ENCODE results near the gene TMEM25.
A peak's percentile ranks its signal among the peaks of the same experiment; 100 is the strongest.

Gene TMEM25

DNA sequence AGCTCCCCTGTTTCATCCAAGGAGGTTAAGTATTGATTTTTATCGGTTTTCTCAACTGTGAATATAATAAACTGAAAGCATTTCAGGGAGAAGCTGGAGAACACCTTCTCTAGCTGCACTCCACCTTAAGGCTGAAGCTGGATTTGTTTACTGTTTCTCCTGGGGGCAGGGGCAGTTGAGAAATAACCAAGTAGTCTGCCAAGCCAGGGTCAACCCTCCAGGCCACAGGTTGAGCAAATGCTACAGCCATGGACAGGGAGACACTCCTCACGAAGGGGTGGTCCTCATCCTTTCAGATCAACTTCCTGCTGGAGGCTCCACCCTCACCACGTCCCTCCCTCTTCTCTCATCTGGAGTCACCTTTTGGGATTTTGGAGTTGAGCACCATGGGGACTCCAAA is 3.9 kb upstream of the TMEM25 start, which contains the start of gene TTC36:
Gene TTC36, plus strand, starts transcription at position 366 of the 400 bp plus-strand sequence. Its CDS starts 21 bp downstream, at position 387.
- TF ChIP-seq, protein P1, sequence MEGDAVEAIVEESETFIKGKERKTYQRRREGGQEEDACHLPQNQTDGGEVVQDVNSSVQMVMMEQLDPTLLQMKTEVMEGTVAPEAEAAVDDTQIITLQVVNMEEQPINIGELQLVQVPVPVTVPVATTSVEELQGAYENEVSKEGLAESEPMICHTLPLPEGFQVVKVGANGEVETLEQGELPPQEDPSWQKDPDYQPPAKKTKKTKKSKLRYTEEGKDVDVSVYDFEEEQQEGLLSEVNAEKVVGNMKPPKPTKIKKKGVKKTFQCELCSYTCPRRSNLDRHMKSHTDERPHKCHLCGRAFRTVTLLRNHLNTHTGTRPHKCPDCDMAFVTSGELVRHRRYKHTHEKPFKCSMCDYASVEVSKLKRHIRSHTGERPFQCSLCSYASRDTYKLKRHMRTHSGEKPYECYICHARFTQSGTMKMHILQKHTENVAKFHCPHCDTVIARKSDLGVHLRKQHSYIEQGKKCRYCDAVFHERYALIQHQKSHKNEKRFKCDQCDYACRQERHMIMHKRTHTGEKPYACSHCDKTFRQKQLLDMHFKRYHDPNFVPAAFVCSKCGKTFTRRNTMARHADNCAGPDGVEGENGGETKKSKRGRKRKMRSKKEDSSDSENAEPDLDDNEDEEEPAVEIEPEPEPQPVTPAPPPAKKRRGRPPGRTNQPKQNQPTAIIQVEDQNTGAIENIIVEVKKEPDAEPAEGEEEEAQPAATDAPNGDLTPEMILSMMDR (IDR thresholded peaks at IDR 0.05; ENCODE audit: low read depth, low read length) = no peak
- no peak for TF ChIP-seq EZH2phosphoT487 (IDR thresholded peaks at IDR 0.05; ENCODE audit: low read depth)
- H3K79me2 ChIP-seq (ENCODE audit: low read length) = no peaks in the 10 kb centered on the region
- H3K9ac ChIP-seq (ENCODE audit: low read length) = no peak within 1 kb of the TSS
- H3K4me2 ChIP-seq (ENCODE audit: low read length) = no peak within 1 kb of the TSS
- H3K4me1 ChIP-seq (ENCODE audit: low read length) = peaks cover 12% of the 10 kb centered on the region
- peaks cover 27% of the 10 kb centered on the region for H3K36me3 ChIP-seq (replicated peaks; ENCODE audit: low read depth, low read length)
- H3K4me3 ChIP-seq (ENCODE audit: low read length) = no peak within 1 kb of the TSS
- no peak within 1 kb of the TSS for H3K27ac ChIP-seq (ENCODE audit: low read length)
- H2AFZ ChIP-seq (ENCODE audit: low read depth, low read length) = no peak within 1 kb of the TSS
- H3K27me3 ChIP-seq (ENCODE audit: low read depth, low read length) = no peaks in the 10 kb centered on the region
- H3K9me3 ChIP-seq (ENCODE audit: insufficient read depth, low read length) = no peaks in the 10 kb centered on the region
- no peaks in the 10 kb centered on the region for H4K20me1 ChIP-seq (ENCODE audit: insufficient read depth, low read length)

DNA sequence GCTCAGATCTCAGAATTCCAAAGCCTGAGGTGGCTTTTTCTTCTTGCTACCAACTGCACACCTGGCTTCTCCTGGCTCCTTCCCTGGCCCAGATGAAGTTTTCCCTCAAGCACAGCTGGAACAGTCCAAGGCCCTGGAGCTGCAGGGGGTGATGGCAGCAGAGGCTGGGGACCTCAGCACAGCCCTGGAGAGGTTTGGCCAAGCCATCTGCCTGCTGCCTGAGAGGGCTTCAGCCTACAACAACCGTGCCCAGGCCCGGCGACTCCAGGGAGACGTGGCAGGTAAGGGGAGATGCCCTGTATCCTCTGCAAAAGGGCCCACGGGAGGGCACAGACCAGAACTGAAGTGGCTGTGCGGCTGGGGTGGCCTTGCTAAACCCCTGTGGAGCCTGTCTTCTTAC is 2.5 kb upstream of the TMEM25 start:
- no peaks in the 10 kb centered on the region for H4K20me1 ChIP-seq (ENCODE audit: insufficient read depth, low read length)
- H3K9ac ChIP-seq (ENCODE audit: low read length) = no peak overlapping the region
- H3K36me3 ChIP-seq (replicated peaks; ENCODE audit: low read depth, low read length) = peaks cover 16% of the 10 kb centered on the region
- H2AFZ ChIP-seq (ENCODE audit: low read depth, low read length) = no peak overlapping the region
- no peak overlapping the region for H3K4me3 ChIP-seq (ENCODE audit: low read length)
- no peak overlapping the region for H3K4me2 ChIP-seq (ENCODE audit: low read length)
- H3K27me3 ChIP-seq (ENCODE audit: low read depth, low read length) = no peaks in the 10 kb centered on the region
- TF ChIP-seq EZH2phosphoT487 (IDR thresholded peaks at IDR 0.05; ENCODE audit: low read depth) = no peak
- TF ChIP-seq, protein P1 (IDR thresholded peaks at IDR 0.05; ENCODE audit: low read depth, low read length) = no peak
- no peaks in the 10 kb centered on the region for H3K79me2 ChIP-seq (ENCODE audit: low read length)
- no peak overlapping the region for H3K27ac ChIP-seq (ENCODE audit: low read length)
- H3K4me1 ChIP-seq (ENCODE audit: low read length) = peaks cover 12% of the 10 kb centered on the region
- H3K9me3 ChIP-seq (ENCODE audit: insufficient read depth, low read length) = no peaks in the 10 kb centered on the region

DNA sequence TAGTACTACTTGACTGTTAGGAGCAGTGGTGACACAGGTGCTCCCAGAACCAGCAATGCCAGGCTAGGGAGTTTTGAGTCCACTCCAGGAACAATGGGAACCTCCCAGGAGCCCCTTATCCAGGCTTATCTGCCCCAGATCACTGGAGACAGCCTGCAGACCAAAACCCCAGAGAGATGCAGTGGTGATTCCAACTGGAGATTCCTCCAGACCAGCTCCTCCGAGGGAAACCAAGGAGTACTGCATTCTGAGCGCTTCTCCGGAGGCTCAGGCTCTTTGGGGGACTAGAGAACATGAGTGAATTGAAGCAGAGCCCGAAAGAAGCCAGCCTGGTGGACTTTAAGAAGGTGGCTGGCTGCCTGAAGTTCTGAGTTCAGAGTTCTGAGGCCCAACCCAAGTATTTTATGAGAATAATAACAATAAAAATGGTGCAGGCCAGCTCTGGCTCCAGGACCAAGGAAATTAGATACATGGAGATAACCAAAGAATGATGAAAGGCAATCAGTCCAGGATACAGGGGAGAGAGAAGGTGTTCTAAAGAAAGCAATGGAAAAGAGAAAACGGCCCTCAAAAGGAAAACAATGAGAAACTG is 1.3 kb upstream of the TMEM25 start:
- peaks cover 12% of the 10 kb centered on the region for H3K4me1 ChIP-seq (ENCODE audit: low read length)
- TF ChIP-seq, protein P1 (IDR thresholded peaks at IDR 0.05; ENCODE audit: low read depth, low read length) = no peak
- TF ChIP-seq EZH2phosphoT487 (IDR thresholded peaks at IDR 0.05; ENCODE audit: low read depth) = no peak
- H3K27ac ChIP-seq (ENCODE audit: low read length) = no peak overlapping the region
- no peaks in the 10 kb centered on the region for H4K20me1 ChIP-seq (ENCODE audit: insufficient read depth, low read length)
- no peaks in the 10 kb centered on the region for H3K27me3 ChIP-seq (ENCODE audit: low read depth, low read length)
- no peaks in the 10 kb centered on the region for H3K9me3 ChIP-seq (ENCODE audit: insufficient read depth, low read length)
- H3K9ac ChIP-seq (ENCODE audit: low read length) = peak overlapping the region; percentile 72
- H3K4me3 ChIP-seq (ENCODE audit: low read length) = peak overlapping the region; percentile 87
- H3K79me2 ChIP-seq (ENCODE audit: low read length) = no peaks in the 10 kb centered on the region
- H3K36me3 ChIP-seq (replicated peaks; ENCODE audit: low read depth, low read length) = peaks cover 6% of the 10 kb centered on the region
- H2AFZ ChIP-seq (ENCODE audit: low read depth, low read length) = no peak overlapping the region
- H3K4me2 ChIP-seq (ENCODE audit: low read length) = peak overlapping the region; percentile 80

DNA sequence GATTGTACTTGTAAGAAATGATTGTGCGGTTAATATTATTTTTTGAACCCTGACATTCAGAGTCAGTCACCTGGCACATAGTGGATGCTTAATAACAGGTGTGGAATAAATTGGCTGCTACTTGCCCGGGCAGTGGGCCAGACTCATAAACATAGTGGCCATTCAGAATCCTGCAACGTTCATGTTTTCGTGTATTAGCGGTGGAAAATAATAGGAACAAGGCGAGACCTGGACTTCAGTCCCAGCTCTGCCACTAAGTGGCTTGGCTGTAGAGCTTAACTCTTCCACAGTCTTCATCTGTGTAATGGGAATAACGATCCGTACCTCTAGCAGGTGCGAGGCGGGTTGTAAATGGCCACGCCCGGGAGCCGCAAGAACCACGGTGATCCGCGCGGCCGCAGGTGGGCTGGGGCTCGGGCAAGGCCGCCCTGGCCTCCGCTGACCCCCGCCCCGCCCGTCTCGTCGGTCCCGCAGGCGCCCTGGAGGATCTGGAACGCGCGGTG is 761 bp upstream of the TMEM25 start:
- H4K20me1 ChIP-seq (ENCODE audit: insufficient read depth, low read length) = no peaks in the 10 kb centered on the region
- H3K9ac ChIP-seq (ENCODE audit: low read length) = peak overlapping the region; percentile 72
- H3K9me3 ChIP-seq (ENCODE audit: insufficient read depth, low read length) = no peaks in the 10 kb centered on the region
- H3K27me3 ChIP-seq (ENCODE audit: low read depth, low read length) = no peaks in the 10 kb centered on the region
- no peak for TF ChIP-seq EZH2phosphoT487 (IDR thresholded peaks at IDR 0.05; ENCODE audit: low read depth)
- TF ChIP-seq, protein P1 (IDR thresholded peaks at IDR 0.05; ENCODE audit: low read depth, low read length) = no peak
- H3K4me1 ChIP-seq (ENCODE audit: low read length) = peaks cover 12% of the 10 kb centered on the region
- peak overlapping the region; percentile 98 for H2AFZ ChIP-seq (ENCODE audit: low read depth, low read length)
- H3K4me3 ChIP-seq (ENCODE audit: low read length) = peak overlapping the region; percentile 87
- peaks cover under 1% of the 10 kb centered on the region for H3K36me3 ChIP-seq (replicated peaks; ENCODE audit: low read depth, low read length)
- peak overlapping the region; percentile 80 for H3K4me2 ChIP-seq (ENCODE audit: low read length)
- H3K79me2 ChIP-seq (ENCODE audit: low read length) = no peaks in the 10 kb centered on the region
- H3K27ac ChIP-seq (ENCODE audit: low read length) = no peak overlapping the region

Measured in OCI-LY3 (cell line).